GM19438 (cell line): ENCODE results near the gene PRMT3.
"Not testable (repeated sequence)": the region's sequence is repeated elsewhere in the genome, so short reads cannot be mapped to it uniquely, and the experiment has no call there.

Source experiments
- ATAC-seq: cut with Tn5 transposase; IDR thresholded peaks from one replicate; pipeline ENCODE4 v1.9.1; 2021; ENCODE audit warnings: low read depth; ENCODE audit not compliant: unreplicated experiment

The PRMT3 gene

DNA sequence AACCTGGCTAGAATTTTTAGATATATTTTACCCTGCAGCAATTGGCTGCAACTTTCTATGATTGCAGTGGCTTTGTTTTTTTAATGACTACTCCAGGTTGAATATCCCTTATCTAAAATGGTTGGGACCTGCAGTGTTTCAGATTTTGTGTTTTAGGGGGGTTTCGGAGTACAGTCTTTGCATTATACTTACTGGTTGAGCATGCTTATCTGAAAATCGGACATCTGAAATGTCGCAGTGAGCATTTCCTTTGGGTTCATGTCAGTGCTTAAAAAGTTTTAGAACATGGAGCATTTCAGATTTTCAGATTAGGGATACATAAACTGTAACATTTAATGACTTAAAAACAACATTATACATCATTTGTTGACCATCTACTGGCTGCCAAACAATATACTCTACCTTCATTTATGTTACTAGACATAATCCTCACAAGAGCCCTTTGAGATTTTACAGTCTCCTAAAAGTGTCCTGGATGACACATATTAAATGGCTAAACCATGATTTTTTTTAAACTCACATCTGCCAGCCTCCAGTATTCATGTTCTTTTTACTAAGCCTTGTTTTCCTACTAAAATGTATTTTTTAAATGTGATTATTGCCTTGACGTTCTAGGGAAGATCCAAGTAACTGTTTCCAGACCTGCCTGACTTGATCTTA lies 66.3 kb downstream of the PRMT3 start:
- ATAC-seq: no peak

GRCh38 chr11:20457001-20457799 lies 69.7 kb downstream of the PRMT3 start:
- no peak for ATAC-seq

DNA sequence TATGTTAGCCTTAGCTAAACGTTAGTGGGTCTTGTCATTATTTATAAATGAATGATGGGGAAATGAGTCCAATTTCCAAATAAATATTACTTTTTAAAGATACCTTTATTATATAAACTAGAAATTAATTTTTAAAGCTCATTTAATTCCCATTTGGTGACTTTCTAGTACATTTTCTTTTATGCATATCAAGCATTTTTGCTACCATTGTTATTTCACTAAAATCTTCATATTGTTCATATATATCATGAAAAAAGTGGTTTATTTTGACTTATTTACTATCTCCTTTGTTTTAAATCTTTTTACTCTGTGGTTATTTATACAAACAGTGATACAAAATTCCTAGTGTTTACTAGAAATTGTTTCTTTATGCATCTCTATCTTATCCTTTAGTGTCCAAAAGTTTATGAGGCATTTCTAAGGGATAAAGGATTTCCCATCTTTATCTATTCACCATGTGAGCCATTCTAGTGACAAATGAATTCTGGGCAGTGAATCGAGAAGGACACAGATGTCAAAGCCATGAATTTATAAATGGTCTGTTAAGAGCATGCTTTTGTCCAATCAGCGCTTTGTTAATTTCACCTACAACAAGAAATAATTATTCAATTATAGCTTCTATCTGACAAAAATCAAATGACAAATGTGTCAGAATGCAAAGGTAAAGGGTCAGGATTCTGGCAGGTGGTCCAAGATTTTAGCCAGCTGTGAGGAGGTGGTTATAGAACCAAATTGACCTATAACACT lies 70.6 kb downstream of the PRMT3 start:
- ATAC-seq: no peak

GRCh38 chr11:20458905-20459632 lies 71.6 kb downstream of the PRMT3 start:
- ATAC-seq: no peak

DNA sequence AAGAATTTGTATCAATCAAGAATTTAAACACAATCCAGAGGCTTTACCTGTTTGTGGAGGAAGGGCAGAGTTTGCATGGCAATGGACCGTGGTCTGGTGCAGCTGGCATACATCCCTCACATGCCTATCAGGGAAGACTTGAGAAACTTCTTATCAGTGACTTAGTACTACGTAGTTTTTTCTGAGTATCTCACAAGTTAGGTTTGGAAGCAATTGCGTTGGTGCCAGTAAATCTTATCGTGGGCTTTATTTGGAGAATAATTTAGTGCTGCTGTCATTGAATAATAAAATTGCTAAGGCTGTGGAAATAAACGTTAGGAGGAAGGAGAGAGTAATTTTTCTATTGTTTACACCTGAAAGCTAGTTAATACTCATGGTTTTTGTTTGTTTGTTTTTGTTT lies 72.3 kb downstream of the PRMT3 start:
- no peak for ATAC-seq

DNA sequence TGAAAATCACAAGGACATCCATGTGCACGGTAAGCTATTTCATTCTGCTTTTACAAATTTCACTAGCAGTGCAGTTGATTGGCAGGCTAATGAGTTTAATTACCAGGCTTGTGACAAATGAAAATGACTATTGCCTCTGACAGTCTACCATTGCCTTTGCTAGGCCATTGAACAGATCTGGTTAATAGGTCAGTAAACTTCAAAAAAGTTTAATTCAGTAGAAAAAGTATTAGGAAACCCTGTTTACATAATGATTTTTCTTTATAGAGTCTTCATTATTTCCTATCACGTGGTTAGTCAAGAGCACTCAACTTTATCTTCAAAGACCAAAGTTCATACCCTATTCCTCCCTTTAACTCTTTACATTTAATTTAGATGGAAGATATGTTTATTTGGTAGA lies 77.0 kb downstream of the PRMT3 start:
- ATAC-seq: no peak

DNA sequence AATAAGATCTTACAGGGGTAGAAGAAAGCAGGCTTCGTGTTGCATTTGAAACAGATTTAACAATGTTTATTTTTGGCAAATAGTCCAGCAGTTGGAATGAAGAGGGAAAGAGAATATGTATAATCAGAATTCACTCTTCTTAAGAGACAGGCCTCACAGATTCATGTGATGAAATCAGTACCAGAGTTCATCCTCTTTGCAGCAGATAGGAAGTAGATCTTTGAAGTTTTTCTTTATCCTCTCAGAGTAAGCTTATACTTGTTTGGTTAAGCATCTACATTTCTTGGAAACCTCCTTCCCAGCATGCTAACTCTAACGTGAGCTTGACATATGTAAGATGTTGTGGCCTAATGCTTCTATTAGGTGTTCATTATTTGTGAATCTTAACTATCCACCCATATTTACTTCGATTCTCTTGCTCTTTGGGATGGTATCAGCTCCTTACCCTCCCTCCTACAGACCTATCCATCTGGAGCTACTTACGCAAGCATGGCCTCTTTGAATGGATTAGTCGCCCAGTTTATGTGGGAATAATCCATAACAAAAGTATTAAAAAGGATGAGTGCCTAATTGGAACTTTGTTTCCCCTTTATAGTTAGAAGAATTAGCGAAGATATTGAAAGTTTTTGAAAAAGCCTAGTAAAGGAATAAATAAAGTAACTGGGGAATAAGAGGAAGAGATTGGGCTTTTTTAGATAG lies 80.1 kb downstream of the PRMT3 start:
- no peak for ATAC-seq

DNA sequence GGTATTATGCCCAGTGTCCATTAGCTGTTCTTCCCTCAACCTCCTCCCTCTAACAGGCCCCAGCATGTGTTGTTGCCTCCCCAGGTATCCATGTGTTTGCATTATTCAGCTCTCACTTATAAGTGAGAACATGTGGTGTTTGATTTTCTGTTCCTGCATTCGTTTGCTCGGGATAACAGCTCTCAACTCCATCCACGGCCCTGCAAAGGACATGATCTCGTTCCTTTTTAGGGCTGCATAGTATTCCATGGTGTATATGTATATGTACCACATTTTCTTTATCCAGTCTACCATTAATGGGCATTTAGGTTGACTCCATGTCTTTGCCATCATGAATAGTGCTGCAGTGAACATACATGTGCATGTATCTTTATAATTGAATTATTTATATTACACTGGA lies 82.8 kb downstream of the PRMT3 start:
- no peak for ATAC-seq

DNA sequence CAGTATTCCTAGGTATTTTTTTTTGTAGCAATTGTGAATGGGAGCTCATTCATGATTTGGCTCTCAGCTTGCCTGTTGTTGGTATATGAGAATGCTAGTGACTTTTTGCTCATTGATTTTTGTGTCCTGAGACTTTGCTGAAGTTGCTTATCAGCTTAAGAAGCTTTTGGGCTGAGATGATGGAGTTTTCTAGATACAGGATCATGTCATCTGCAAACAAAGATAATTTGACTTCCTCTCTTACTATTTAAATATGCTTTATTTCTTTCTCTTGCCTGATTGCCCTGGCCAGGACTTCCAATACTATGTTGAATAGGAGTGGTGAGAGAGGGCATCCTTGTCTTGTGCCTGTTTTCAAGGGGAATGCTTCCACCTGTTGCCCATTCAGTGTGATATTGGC lies 84.4 kb downstream of the PRMT3 start:
- ATAC-seq: not testable (repeated sequence)

DNA sequence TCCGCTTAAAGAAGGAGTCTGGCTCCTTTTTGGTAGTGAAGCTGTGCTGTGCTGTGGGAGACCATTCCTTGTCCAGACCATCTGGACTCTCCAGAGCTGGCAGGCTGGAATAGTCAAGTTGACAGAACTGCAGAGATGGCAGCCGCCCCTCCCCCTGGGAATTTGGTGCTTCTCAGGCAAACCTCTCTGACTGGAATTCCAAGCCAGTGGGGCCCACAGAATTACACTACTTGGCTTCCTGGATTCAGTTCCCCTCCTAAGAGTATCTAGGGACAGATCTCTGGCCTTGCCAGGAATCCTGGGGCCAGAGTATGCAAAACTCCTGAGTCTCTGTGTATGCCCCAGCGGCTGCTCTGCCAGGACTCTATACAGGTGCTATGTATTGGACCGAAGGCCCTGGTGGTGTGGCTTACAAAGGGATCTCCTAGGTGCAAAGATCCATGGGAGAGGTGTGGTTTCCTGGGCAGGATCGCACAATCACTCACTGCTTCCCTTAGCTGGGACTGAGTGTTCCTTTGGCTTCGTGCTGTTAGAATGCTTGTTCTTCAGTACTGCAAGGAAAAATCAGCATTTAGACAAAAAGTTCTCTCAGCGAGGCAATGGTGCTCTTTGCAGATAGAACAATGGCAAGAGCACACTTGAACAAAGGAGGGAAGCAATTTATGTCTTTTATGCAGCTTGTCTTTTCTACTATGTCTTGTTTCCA lies 86.8 kb downstream of the PRMT3 start:
- ATAC-seq: no peak

- ATAC-seq: no peak
These were observed 87.5 kb downstream of the PRMT3 start for GRCh38 chr11:20474882-20475517.

GRCh38 chr11:20477418-20478090 lies 90.0 kb downstream of the PRMT3 start:
- ATAC-seq: no peak

DNA sequence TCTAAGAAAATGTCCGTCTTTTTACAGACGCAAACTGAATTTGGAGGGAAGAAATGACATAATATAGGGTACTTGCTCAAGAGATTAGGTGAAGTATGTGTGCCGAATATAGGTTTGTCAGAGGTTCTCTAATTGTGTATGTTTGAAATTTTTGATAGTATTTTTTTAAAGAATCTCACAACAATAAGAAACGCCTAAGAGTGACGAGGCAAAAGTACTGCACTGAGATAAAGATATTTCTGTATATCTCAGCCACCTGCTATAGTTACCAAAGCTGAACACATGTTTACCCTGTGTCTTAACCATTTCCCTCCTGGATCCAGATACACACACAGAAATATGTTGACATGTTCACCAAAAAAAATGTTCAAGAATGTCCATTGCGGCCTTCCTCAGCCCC lies 92.0 kb downstream of the PRMT3 start:
- ATAC-seq: no peak

DNA sequence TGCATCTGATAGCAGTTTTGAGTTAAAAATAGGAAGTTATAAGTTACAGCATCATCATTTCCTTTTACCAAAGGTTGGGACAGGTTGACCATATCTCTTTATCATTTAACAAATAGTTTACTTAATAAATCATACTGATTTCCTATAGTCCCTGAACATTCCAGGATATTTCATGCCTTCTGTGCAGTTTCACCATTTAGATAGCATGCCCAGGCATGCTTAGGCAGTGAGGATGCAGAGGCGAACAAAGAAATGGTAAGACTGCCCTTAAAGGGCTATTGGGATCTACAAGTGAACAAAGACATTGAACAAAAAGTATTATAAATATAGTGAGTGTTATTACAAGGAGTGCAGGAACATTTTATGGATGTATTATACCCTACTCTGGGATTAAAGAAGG lies 96.4 kb downstream of the PRMT3 start:
- ATAC-seq: no peak

DNA sequence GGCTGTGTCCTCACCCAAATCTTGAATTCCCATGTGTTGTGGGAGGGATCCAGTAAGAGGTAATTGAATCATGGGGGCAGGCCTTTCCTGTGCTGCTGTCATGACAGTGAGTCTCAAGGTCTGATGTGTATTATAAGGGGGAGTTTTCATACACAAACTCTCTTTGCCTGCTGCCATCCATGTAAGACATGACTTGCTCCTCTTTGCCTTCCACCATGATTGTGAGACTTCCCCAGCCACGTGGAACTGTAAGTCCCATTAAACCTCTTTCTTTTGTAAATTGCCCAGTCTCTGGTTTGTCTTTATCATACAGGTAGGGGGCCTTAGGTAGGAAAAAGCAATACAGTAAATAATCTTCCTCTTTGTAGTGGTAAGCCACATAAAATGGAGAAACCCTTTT lies 96.9 kb downstream of the PRMT3 start:
- ATAC-seq: not testable (repeated sequence)

GRCh38 chr11:20488352-20488751 lies 100.8 kb downstream of the PRMT3 start:
- no peak for ATAC-seq

- no peak for ATAC-seq
These were observed 102.4 kb downstream of the PRMT3 start for GRCh38 chr11:20489948-20490347.

DNA sequence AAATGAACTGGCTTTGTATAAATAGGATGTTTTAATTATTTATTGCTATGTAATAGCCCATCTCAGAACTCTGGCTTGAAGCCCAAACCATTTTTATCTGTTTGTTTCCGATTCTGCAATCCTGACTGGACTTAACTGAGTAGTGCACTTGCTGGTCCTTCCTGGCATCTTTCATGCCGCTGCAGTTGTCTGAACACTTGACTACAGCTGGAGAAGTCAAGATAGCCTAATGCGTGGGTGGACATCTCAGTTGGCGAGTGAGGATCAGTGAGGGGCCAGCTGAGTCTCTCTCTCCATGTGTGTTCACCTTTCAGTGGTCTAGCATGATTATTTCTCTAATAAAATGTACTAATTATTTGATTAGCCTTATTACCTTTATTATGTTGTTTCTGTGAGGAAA lies 105.8 kb downstream of the PRMT3 start:
- ATAC-seq: no peak
